ENCODE data around the gene PHLPP2. TPM values are rescaled to one million over a fixed set of nuclear protein-coding genes. Genes with fewer than 3 reads are reported as not detected.

PHLPP2 gene
- total RNA-seq (15.0 and 17.5 TPM in 2 replicates), polyA plus RNA-seq (4.5 and 7.4 TPM in 2 replicates)

GRCh38 chr16:71724320-71724751, at the start of gene PHLPP2:
PHLPP2 (minus strand) TSS chr16:71724701; CDS start chr16:71714795, 9,906 bp downstream.
- 31% methylated on average over 10 of the region's 10 CpGs for WGBS (ENCODE audit: low lambda C conversion rate, missing lambda C conversion rate)
- Histone ChIP-seq H3K27ac (peak within 1 kb of the TSS; percentile 98), H4K20me1 (ENCODE audit: insufficient read depth, poor library complexity, severe bottlenecking) (peaks cover 4% of the 10 kb centered on the region), H2AFZ (peak within 1 kb of the TSS; percentile 74), H3K27me3 (no peaks in the 10 kb centered on the region), H3K4me1 (ENCODE audit: insufficient read depth) (peaks cover 9% of the 10 kb centered on the region), H3K79me2 (peaks cover 28% of the 10 kb centered on the region), H3K9me2 (replicated peaks; ENCODE audit: insufficient read depth) (no peaks in the 10 kb centered on the region), H3K36me3 (replicated peaks; ENCODE audit: insufficient read depth, low read depth) (no peaks in the 10 kb centered on the region), H3K4me2 (peak within 1 kb of the TSS; percentile 83), H3K9me3 (ENCODE audit: low read depth) (no peaks in the 10 kb centered on the region), H3K4me3 (peak within 1 kb of the TSS; percentile 99)
- DNase-seq (ENCODE audit: low spot score): no peak
- TF ChIP-seq EZH2 (IDR thresholded peaks at IDR 0.05; ENCODE audit: borderline replicate concordance): no peak
- TF ChIP-seq CTCF (IDR thresholded peaks at IDR 0.05; ENCODE audit: poor library complexity): no peak
- no peak for TF ChIP-seq EZH2phosphoT487 (IDR thresholded peaks at IDR 0.05; ENCODE audit: low read depth, severe bottlenecking, unreplicated experiment)

- Histone ChIP-seq H3K4me1 (ENCODE audit: insufficient read depth) (no peaks in the 10 kb centered on the region), H2AFZ (no peak overlapping the region), H3K27ac (no peak overlapping the region), H3K36me3 (replicated peaks; ENCODE audit: insufficient read depth, low read depth) (peaks cover 5% of the 10 kb centered on the region), H3K4me2 (no peak overlapping the region), H3K27me3 (no peaks in the 10 kb centered on the region), H3K9me2 (replicated peaks; ENCODE audit: insufficient read depth) (no peaks in the 10 kb centered on the region), H3K4me3 (no peak overlapping the region), H3K79me2 (peaks cover 44% of the 10 kb centered on the region), H3K9me3 (ENCODE audit: low read depth) (no peaks in the 10 kb centered on the region), H4K20me1 (ENCODE audit: insufficient read depth, poor library complexity, severe bottlenecking) (peaks cover 5% of the 10 kb centered on the region)
- no peak for TF ChIP-seq EZH2 (IDR thresholded peaks at IDR 0.05; ENCODE audit: borderline replicate concordance)
- TF ChIP-seq EZH2phosphoT487 (IDR thresholded peaks at IDR 0.05; ENCODE audit: low read depth, severe bottlenecking, unreplicated experiment): no peak
- no peak for DNase-seq (ENCODE audit: low spot score)
Measured at GRCh38 chr16:71771571-71771970, 47.1 kb upstream of the PHLPP2 start.

- 100% methylated on average over 1 of the region's 1 CpG for WGBS (ENCODE audit: low lambda C conversion rate, missing lambda C conversion rate)
- TF ChIP-seq EZH2 (IDR thresholded peaks at IDR 0.05; ENCODE audit: borderline replicate concordance) (no peak), CTCF (IDR thresholded peaks at IDR 0.05; ENCODE audit: poor library complexity) (no peak), EZH2phosphoT487 (IDR thresholded peaks at IDR 0.05; ENCODE audit: low read depth, severe bottlenecking, unreplicated experiment) (no peak)
- H3K27ac ChIP-seq: no peak overlapping the region
Measured at GRCh38 chr16:71769222-71769621, 44.7 kb upstream of the PHLPP2 start.

GRCh38 chr16:71767060-71767900, 42.8 kb upstream of the PHLPP2 start:
- no peak overlapping the region for H3K27ac ChIP-seq
- no peaks in the 10 kb centered on the region for H4K20me1 ChIP-seq (ENCODE audit: insufficient read depth, poor library complexity, severe bottlenecking)
- no peaks in the 10 kb centered on the region for H3K9me2 ChIP-seq (replicated peaks; ENCODE audit: insufficient read depth)
- H3K4me3 ChIP-seq: no peak overlapping the region
- no peaks in the 10 kb centered on the region for H3K27me3 ChIP-seq
- H3K4me2 ChIP-seq: no peak overlapping the region
- DNase-seq (ENCODE audit: low spot score): no peak
- H3K9me3 ChIP-seq (ENCODE audit: low read depth): no peaks in the 10 kb centered on the region
- peaks cover 18% of the 10 kb centered on the region for H3K79me2 ChIP-seq
- TF ChIP-seq EZH2 (IDR thresholded peaks at IDR 0.05; ENCODE audit: borderline replicate concordance) (no peak), EZH2phosphoT487 (IDR thresholded peaks at IDR 0.05; ENCODE audit: low read depth, severe bottlenecking, unreplicated experiment) (no peak), CTCF (IDR thresholded peaks at IDR 0.05; ENCODE audit: poor library complexity) (no peak)
- H3K36me3 ChIP-seq (replicated peaks; ENCODE audit: insufficient read depth, low read depth): peaks cover 5% of the 10 kb centered on the region
- no peaks in the 10 kb centered on the region for H3K4me1 ChIP-seq (ENCODE audit: insufficient read depth)
- 95% methylated on average over 3 of the region's 3 CpGs for WGBS (ENCODE audit: low lambda C conversion rate, missing lambda C conversion rate)
- H2AFZ ChIP-seq: no peak overlapping the region

More at GRCh38 chr16:71769222-71769621, 44.7 kb upstream of the PHLPP2 start:
- peaks cover 28% of the 10 kb centered on the region for H3K79me2 ChIP-seq
- no peaks in the 10 kb centered on the region for H3K9me3 ChIP-seq (ENCODE audit: low read depth)
- H3K4me1 ChIP-seq (ENCODE audit: insufficient read depth): no peaks in the 10 kb centered on the region
- no peaks in the 10 kb centered on the region for H3K9me2 ChIP-seq (replicated peaks; ENCODE audit: insufficient read depth)
- no peak overlapping the region for H3K4me3 ChIP-seq
- DNase-seq (ENCODE audit: low spot score): no peak
- no peak overlapping the region for H3K4me2 ChIP-seq
- H3K27me3 ChIP-seq: no peaks in the 10 kb centered on the region
- peaks cover 5% of the 10 kb centered on the region for H3K36me3 ChIP-seq (replicated peaks; ENCODE audit: insufficient read depth, low read depth)
- H4K20me1 ChIP-seq (ENCODE audit: insufficient read depth, poor library complexity, severe bottlenecking): peaks cover 5% of the 10 kb centered on the region
- H2AFZ ChIP-seq: no peak overlapping the region

Measured in hepatocyte (in vitro differentiated cells).